Measurements from ENCODE around the gene GPR108.

- TF ChIP-seq, protein P1, sequence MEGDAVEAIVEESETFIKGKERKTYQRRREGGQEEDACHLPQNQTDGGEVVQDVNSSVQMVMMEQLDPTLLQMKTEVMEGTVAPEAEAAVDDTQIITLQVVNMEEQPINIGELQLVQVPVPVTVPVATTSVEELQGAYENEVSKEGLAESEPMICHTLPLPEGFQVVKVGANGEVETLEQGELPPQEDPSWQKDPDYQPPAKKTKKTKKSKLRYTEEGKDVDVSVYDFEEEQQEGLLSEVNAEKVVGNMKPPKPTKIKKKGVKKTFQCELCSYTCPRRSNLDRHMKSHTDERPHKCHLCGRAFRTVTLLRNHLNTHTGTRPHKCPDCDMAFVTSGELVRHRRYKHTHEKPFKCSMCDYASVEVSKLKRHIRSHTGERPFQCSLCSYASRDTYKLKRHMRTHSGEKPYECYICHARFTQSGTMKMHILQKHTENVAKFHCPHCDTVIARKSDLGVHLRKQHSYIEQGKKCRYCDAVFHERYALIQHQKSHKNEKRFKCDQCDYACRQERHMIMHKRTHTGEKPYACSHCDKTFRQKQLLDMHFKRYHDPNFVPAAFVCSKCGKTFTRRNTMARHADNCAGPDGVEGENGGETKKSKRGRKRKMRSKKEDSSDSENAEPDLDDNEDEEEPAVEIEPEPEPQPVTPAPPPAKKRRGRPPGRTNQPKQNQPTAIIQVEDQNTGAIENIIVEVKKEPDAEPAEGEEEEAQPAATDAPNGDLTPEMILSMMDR (IDR thresholded peaks at IDR 0.05) = no peak
- no peak for TF ChIP-seq POLR2A (IDR thresholded peaks at IDR 0.05)
Measured at GRCh38 chr19:6734096-6734696, 3.2 kb downstream of the GPR108 start.

All from heart left ventricle (tissue), 13 donors.